Neural progenitor cell (in vitro differentiated cells): Measurements from ENCODE around the gene FKBP5. TPM values are rescaled to one million over a fixed set of nuclear protein-coding genes. Genes with fewer than 3 reads are reported as not detected.

Source experiments
- DNase-seq: peaks from one replicate; pipeline ENCODE4 v3.0.0-alpha.2; 2016; ENCODE audit warnings: low spot score
- H2AFZ ChIP-seq: fragments of 200-600 bp; sonication (generic); replicated peaks from 2 replicates; pipeline ENCODE4 v1.6.1; 2016; ENCODE audit warnings: antibody characterized with exemption
- H3F3A ChIP-seq: fragments of 200-600 bp; sonication (generic); 2 replicates; pipeline ENCODE4 v1.6.1; 2016; ENCODE audit warnings: antibody characterized with exemption, low read depth
- H3K27ac ChIP-seq: fragments of 200-600 bp; sonication (generic); 2 replicates; pipeline ENCODE4 v1.5.1; 2016; ENCODE audit warnings: mild to moderate bottlenecking
- H3K27me3 ChIP-seq: fragments of 200-600 bp; sonication (generic); 2 replicates; pipeline ENCODE4 v1.6.1; 2016; ENCODE audit warnings: mild to moderate bottlenecking, moderate library complexity
- H3K36me3 ChIP-seq: fragments of 200-600 bp; sonication (generic); 2 replicates; pipeline ENCODE4 v1.5.1; 2016
- H3K4me1 ChIP-seq: fragments of 200-600 bp; sonication (generic); 2 replicates; pipeline ENCODE4 v1.6.1; 2016; ENCODE audit warnings: mixed run types
- H3K4me2 ChIP-seq: fragments of 200-600 bp; sonication (generic); 2 replicates; pipeline ENCODE4 v1.6.1; 2016
- H3K4me3 ChIP-seq: fragments of 200-600 bp; sonication (generic); 2 replicates; pipeline ENCODE4 v1.5.1; 2016
- H3K79me2 ChIP-seq: fragments of 200-600 bp; sonication (generic); 2 replicates; pipeline ENCODE4 v1.6.1; 2016; ENCODE audit warnings: low read depth
- H3K9ac ChIP-seq: fragments of 200-600 bp; sonication (generic); 2 replicates; pipeline ENCODE4 v1.6.1; 2016
- H3K9me3 ChIP-seq: fragments of 200-600 bp; sonication (generic); 2 replicates; pipeline ENCODE4 v1.5.1; 2016; ENCODE audit warnings: low read depth
- H4K20me1 ChIP-seq: fragments of 200-600 bp; sonication (generic); 2 replicates; pipeline ENCODE4 v1.6.1; 2016; ENCODE audit warnings: low read depth
- H3K27ac Mint-ChIP-seq: 3 replicates; pipeline ENCODE4 v1.8.0; 2021; ENCODE audit warnings: mixed read lengths
- H3K27me3 Mint-ChIP-seq: 2 replicates; pipeline ENCODE4 v1.8.0; 2022; ENCODE audit warnings: low read depth, mild to moderate bottlenecking, inconsistent platforms, moderate library complexity, mixed read lengths; ENCODE audit not compliant: insufficient read depth
- H3K36me3 Mint-ChIP-seq: 3 replicates; pipeline ENCODE4 v1.8.0; 2021; ENCODE audit warnings: mixed read lengths
- H3K4me1 Mint-ChIP-seq: 3 replicates; pipeline ENCODE4 v1.8.0; 2021; ENCODE audit warnings: mixed read lengths
- H3K4me3 Mint-ChIP-seq: 3 replicates; pipeline ENCODE4 v1.8.0; 2021; ENCODE audit warnings: mild to moderate bottlenecking, moderate library complexity, mixed read lengths
- H3K9me3 Mint-ChIP-seq: 3 replicates; pipeline ENCODE4 v1.8.0; 2020; ENCODE audit warnings: mixed read lengths
- CTCF ChIP-seq: fragments of 200-600 bp; sonication (generic); IDR thresholded peaks from 2 replicates; pipeline ENCODE4 v1.5.1; 2017; ENCODE audit warnings: antibody characterized with exemption, mild to moderate bottlenecking
- EZH2 ChIP-seq: fragments of 200-600 bp; sonication (generic); IDR thresholded peaks from 2 replicates; pipeline ENCODE4 v1.6.1; 2017; ENCODE audit warnings: antibody characterized with exemption, mild to moderate bottlenecking, moderate library complexity
- EZH2phosphoT487 ChIP-seq: fragments of 200-600 bp; sonication (generic); IDR thresholded peaks from 2 replicates; pipeline ENCODE4 v1.6.1; 2017; ENCODE audit warnings: antibody characterized with exemption
- total RNA-seq: library from RNA; depleted of rRNA; stranded (reverse); fragments of >200 nt; gene quantifications from 2 replicates; pipeline ENCODE4 v1.2.3, GENCODE V29; 2015; ENCODE audit warnings: low replicate concordance

The FKBP5 gene
- total RNA-seq, 1 donor from 2014 or later, result 20.9 TPM

- H3K27ac Mint-ChIP-seq, result no peak overlapping the region
- Histone ChIP-seq H3K36me3 (no peaks in the 10 kb centered on the region), H3K4me1 (peaks cover 19% of the 10 kb centered on the region), H2AFZ (no peak overlapping the region), H3K4me2 (no peak overlapping the region), H3K9me3 (no peaks in the 10 kb centered on the region), H3K79me2 (peaks cover 74% of the 10 kb centered on the region), H3K4me3 (no peak overlapping the region), H3K27ac (no peak overlapping the region), H3K9ac (no peak overlapping the region), H3F3A (peaks cover 20% of the 10 kb centered on the region), H3K27me3 (no peaks in the 10 kb centered on the region), H4K20me1 (peaks cover 42% of the 10 kb centered on the region)
- no peak for TF ChIP-seq CTCF
- TF ChIP-seq EZH2phosphoT487, result no peak
- no peak for TF ChIP-seq EZH2
- no peaks in the 10 kb centered on the region for H3K27me3 Mint-ChIP-seq
- H3K4me1 Mint-ChIP-seq, result peaks cover 10% of the 10 kb centered on the region
- H3K9me3 Mint-ChIP-seq, result no peaks in the 10 kb centered on the region
- peaks cover 4% of the 10 kb centered on the region for H3K36me3 Mint-ChIP-seq
- no peak overlapping the region for H3K4me3 Mint-ChIP-seq
- DNase-seq, result no peak
These were observed 23.1 kb downstream of the FKBP5 start for GRCh38 chr6:35665573-35665972.

- H3K9me3 ChIP-seq, result no peaks in the 10 kb centered on the region
- TF ChIP-seq EZH2phosphoT487 (no peak), EZH2 (no peak), CTCF (no peak)
- H3K4me1 ChIP-seq, result peaks cover 19% of the 10 kb centered on the region
- no peak overlapping the region for H3K4me2 ChIP-seq
- H3K27me3 ChIP-seq, result no peaks in the 10 kb centered on the region
- no peak for DNase-seq
- Mint-ChIP-seq H3K27me3 (no peaks in the 10 kb centered on the region), H3K4me1 (peaks cover 10% of the 10 kb centered on the region), H3K36me3 (peaks cover 4% of the 10 kb centered on the region), H3K27ac (no peak overlapping the region), H3K4me3 (no peak overlapping the region), H3K9me3 (no peaks in the 10 kb centered on the region)
- H4K20me1 ChIP-seq, result peaks cover 42% of the 10 kb centered on the region
- no peaks in the 10 kb centered on the region for H3K36me3 ChIP-seq
- H2AFZ ChIP-seq, result no peak overlapping the region
- H3F3A ChIP-seq, result peaks cover 20% of the 10 kb centered on the region
- no peak overlapping the region for H3K9ac ChIP-seq
- no peak overlapping the region for H3K4me3 ChIP-seq
- peaks cover 68% of the 10 kb centered on the region for H3K79me2 ChIP-seq
- H3K27ac ChIP-seq, result no peak overlapping the region
These were observed 23.8 kb downstream of the FKBP5 start for GRCh38 chr6:35664945-35665344.

GRCh38 chr6:35663447-35664235 is 25.1 kb downstream of the FKBP5 start:
- H3K36me3 Mint-ChIP-seq, result peaks cover 4% of the 10 kb centered on the region
- no peak overlapping the region for H3K27ac Mint-ChIP-seq

More at GRCh38 chr6:35663447-35664235, 25.1 kb downstream of the FKBP5 start:
- Histone ChIP-seq H2AFZ (no peak overlapping the region), H3K9me3 (no peaks in the 10 kb centered on the region), H3K4me2 (peak overlapping the region; percentile 62), H3F3A (peaks cover 20% of the 10 kb centered on the region), H3K36me3 (no peaks in the 10 kb centered on the region), H3K79me2 (peaks cover 55% of the 10 kb centered on the region), H3K27me3 (no peaks in the 10 kb centered on the region), H3K4me1 (peaks cover 19% of the 10 kb centered on the region), H4K20me1 (peaks cover 38% of the 10 kb centered on the region), H3K4me3 (no peak overlapping the region), H3K27ac (no peak overlapping the region), H3K9ac (no peak overlapping the region)
- DNase-seq, result peak; percentile 18
- Mint-ChIP-seq H3K4me3 (no peak overlapping the region), H3K4me1 (peaks cover 3% of the 10 kb centered on the region), H3K9me3 (no peaks in the 10 kb centered on the region), H3K27me3 (no peaks in the 10 kb centered on the region)
- TF ChIP-seq EZH2 (no peak), EZH2phosphoT487 (no peak), CTCF (no peak)
